SK-N-DZ (cell line): ENCODE results near the gene SMIM20. TPM values are rescaled to one million over a fixed set of nuclear protein-coding genes. Genes with fewer than 3 reads are reported as not detected.
"Not testable (repeated sequence)": the region's sequence is repeated elsewhere in the genome, so short reads cannot be mapped to it uniquely, and the experiment has no call there.

Experiments used
- DNase-seq: peaks from one replicate; pipeline ENCODE4 v3.0.0-alpha.2; 2015; ENCODE audit warnings: low spot score
- polyA plus RNA-seq, 2 experiments: library from polyadenylated mRNA; depleted of rRNA; stranded (reverse); fragments of >200 nt; gene quantifications; 2 replicates each; pipeline ENCODE4 v1.2.3, GENCODE V29; 2014

Gene SMIM20
- polyA plus RNA-seq (2014; cell fraction: cytosol; rRNA removed) = 47.1 and 57.1 TPM in 2 replicates
- 35.9 and 39.6 TPM in 2 replicates for polyA plus RNA-seq (2014; cell fraction: nucleus; rRNA removed)

DNA sequence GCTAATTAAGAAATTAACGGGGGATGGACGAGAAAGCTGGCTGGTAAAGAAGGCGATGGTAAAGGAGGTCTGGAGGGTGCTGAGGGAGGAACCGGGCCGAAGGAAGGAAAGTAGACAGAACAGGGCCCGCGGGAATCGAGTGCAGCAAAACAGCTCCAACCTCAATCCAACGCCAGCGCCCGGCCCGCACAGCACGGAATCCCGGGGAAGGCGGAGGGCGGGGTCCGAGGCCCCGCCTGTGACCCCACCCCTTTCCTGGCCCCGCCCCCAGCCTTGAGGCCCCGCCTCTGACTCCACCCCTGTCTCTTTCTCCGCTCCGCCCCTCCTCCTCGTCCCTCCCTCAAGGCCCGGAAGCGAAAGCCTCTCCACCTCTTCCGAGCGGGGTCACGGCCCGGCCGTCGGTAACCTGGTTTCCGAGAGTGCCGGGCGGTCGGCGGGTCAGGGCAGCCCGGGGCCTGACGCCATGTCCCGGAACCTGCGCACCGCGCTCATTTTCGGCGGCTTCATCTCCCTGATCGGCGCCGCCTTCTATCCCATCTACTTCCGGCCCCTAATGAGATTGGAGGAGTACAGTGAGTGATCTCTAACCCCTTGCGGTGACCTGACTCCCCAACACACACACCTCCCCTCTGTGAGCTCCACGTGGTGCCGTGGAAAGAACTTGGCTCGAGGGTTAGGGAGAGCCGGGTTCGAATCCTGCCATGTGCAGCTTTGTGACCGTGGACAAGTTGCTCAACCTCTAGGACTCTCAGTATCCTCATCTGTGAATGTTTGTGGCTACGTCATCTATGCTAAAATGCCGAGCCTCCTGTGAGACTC lies at the start of gene SMIM20:
Gene SMIM20 (plus strand): TSS at position 370 of the 819 bp plus-strand sequence. CDS start 94 bp downstream, at position 464.
- DNase-seq = peak; percentile 91

DNA sequence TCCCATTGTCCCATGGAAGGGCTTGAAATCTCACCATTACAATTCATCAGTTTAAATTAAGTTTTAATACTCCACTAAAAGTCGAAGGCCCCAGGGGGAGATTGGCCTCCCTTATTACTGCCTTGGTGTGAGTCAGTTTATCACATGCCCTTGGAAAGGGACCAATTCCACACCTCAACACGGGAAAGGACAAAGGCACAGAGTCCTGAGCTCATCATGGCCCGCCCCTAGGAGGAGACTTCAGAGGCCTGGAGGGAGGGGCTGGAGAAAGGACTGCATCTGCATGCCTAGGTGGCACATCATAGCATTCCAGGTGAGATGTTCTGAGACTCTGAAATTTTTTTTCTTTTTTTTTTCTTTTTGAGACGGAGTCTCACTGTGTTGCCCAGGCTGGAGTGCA lies 48.4 kb upstream of the SMIM20 start:
- DNase-seq = no peak

DNA sequence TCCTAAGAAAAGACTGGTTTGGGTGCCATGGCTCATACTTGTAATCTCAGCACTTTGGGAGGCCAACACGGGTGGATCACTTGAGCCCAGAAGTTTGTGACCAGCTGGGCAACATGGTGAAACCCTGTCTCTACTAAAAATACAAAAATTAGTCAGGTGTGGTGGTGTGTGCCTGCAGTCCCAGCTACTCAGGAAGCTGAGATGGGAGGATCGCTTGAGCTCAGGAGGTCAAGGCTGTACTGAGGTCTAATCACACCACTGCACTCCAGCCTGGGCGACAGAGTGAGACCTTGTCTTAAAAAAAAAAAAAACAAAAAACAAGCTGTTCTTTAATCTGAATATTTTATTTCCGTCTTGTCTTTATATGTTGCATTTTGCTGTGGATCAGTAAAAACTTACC lies 47.6 kb upstream of the SMIM20 start:
- not testable (repeated sequence) for DNase-seq

DNA sequence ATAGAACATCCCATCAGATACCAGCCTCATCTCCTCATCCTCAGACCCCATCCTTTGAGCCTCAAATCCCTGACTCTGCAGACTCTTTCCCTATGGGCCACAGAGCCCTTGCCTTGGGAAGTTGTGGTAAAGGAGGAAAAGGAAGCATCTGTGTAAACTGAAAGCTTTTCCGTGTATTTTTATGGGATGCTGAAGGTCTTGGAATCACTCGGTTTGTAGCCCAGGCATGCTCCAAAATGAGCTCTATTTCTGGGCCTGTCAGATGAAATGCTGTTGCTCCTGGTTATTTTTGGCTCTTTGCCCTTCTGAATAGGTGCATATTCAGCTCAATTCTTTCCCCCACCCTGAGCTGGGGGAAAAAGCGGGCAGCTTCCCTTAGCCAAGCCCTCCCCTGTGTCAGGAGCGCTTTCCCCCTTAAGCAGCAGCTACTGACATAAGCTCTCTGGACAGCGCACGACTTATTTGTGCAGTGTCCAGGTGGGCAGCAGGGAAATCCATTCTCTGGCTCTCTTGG lies 46.2 kb upstream of the SMIM20 start:
- DNase-seq = no peak

DNA sequence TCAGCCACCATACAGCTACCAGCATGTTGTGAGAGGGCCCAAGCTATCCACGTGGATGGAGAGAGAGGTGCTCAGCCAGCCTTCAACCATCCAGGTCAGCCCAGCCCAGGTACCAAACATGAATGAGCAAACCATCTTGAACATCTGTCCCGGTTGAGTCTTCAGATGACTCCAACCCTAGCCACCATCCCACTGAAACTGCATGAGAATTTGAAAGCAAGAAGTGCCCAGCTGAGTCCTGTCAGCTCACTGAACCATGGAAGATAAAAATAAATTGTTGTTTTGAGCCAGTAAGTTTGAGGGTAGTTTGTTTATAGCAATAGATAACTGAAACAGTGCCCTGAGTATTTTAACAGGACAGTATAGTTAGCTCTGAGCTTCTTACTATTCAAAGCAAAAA lies 43.9 kb upstream of the SMIM20 start:
- DNase-seq = no peak

DNA sequence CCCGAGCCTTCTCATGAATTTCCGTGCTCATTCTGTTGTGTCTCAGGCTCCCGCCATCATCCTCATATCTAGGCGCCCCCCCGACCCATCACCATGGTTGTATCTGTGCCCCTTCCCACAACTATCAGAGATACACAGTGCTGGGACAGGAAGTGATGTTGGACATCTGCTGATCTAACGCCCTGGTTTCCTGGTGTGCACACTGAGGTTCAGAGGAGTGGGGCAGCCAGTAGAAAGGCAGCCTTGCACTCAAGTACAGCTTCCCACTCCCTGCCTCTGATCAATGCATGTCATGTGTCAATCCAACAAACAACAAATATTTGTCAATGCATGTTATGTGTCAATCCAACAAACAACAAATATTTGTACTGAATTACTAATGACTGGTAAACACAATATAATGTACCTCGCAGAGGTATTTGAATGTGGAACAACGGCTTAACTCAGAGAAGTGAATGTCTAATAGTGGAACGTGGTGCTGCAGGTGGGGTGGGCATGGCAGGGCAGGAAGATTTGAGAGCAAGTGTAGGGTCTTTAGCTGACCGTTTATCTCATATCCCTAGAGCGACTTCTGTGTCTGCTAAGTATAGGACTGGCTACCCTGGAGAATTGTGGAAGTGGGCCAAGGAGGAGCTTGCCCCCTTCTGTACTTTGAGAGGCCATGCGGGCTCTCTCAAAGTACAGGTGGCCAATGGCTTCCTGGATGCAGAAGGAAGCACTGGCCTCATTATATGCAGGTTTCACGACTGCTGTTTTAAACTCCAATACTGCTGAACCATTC lies 41.0 kb upstream of the SMIM20 start:
- DNase-seq = no peak

DNA sequence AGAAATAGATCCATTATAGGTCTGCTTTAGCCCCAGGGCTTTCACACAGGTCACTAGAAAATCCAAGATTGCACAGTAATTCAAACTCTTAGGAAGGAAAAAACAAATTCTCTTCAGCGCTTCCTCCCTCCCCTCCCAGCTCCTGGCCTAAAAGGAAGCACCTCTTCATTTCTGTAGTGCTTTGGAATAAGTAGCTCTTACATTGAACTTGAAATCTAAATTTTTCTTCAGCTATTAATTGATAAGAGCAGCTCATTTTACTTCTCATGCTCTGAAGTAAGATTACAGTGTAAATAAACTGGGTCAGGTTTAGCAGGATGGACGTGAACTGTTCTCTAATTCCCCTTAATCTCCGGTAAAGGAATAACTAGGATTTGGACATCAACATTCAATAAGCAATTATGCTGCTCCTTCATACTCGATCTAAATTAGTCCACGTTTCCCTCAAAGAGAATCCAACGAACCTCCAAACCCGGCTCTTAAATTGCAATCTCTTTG lies 40.3 kb upstream of the SMIM20 start:
- no peak for DNase-seq

DNA sequence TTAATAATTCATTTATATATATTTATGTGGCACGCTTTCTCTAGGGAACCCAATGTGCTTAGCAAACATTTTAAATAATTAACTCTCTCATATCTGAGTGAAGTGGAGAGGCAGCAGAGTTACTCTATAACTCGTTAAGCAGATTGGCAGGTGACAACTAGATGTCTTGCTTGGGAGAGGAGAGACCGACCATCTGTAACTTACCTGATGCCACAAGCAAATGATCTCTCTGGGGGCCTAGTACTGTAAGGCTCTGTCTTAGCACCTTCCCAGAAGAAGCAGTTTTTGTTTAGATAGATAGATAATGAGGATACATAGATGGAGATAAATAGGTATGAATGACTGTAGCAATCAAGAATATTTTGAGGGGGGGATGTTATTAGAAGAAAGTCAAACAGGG lies 39.4 kb upstream of the SMIM20 start:
- no peak for DNase-seq

DNA sequence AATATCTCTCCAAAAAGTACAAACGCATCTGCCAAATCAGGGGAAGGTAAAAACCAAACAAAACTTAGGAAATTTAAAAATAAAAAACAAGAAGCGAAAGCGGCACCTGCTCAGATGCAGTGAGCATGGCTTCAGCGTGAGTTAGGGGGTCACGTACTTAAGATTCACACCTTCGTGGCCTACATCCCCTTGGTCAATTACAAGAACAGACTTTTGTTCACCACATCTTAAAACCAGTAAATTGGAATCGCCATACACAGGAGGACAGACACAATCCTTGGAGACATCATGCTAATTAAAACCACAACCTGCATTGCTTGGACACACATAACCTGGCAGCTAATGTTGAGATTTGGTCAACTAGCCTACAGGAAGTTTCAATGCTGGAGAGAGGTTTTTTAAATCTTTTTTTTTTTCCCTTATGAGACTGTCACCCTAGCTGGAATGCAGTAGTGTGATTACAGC lies 38.7 kb upstream of the SMIM20 start:
- no peak for DNase-seq

DNA sequence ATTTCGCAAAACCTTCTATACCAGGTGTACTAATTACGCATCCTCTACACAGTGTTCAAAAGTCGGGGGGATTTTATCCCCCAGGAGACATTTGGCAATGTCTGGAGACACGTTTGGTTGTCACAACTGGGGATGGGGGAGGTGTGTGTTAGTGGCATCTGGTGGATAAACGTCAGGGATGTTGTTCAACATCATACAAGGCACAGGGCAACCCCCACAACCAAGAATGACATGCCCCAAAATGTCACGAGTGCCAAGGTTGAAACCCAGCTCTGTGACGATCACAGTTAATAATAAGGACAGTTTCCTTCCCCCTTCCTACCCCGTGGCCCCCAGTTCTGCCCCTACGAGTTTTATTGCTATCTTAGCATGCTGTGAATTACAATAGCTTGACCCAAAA lies 35.3 kb upstream of the SMIM20 start:
- DNase-seq = no peak

DNA sequence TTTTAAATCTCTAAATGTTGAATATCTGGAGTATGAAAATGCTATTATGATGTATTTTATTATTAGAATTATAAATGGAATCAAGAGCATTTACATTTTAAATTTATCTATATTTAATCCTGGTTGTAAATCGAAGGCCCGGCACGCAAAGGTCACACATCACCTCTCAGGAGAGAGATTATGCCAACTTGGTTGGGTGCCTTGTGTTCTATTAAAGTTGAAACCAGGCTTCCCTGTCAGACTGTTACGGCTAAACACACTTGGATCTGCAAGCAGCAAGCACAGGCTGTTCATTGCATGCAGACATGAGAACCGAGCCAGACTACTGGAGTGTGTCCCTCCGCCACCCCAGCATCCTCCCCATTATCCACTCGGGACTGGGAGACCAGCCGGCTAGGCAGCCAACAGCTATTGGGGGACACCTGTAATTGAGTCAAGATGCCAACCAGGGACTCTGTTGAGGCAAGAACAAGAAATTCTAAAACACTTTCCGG lies 34.9 kb upstream of the SMIM20 start:
- DNase-seq = no peak

DNA sequence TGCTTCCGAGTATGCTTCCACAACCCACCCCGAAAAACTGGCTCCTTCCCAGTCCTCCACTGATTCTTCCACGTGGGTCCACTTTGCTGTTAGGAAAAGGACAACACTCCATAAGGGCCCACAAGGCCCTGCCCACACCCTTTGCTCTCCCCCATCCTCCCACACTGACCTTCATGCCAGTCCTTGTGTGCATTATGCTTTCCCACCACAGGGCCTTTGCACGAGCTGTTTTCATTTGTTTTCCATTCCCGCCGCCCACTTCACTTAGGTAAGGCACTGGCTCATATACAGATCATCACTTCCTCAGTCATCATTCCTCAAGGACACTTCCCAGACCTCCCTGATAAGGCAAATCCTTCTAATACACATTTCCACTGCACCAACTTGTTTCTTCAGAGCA lies 34.4 kb upstream of the SMIM20 start:
- DNase-seq = no peak

DNA sequence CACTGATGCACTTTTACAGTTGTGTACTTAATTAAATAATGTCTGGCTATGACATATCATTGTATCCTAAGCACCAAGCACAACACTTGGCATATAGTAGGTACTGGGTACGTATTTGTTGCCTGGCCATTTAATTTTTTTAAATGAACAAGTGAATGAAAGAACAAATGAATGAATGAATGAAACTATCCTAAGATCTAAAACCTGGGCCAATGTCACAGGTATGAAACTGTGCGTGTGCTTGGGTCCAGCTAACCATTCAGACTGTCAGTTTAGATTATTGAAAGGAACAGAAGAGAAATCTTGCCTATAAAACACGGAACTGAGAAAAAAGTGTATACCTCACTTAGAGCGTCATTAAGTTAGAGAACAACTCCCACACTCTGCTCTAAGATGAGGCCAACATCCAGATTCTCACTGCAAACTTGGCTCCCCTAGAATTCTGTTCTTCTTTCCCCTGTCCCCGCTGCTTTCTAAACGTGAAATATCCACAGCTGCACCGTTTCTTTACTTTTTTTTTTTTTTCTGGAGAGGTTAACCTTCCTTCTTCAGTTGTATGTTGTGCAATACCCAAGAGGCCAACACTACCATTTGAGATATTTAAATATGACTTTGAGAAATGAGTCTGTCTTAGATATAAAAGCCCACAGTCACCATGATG lies 33.9 kb upstream of the SMIM20 start:
- no peak for DNase-seq

DNA sequence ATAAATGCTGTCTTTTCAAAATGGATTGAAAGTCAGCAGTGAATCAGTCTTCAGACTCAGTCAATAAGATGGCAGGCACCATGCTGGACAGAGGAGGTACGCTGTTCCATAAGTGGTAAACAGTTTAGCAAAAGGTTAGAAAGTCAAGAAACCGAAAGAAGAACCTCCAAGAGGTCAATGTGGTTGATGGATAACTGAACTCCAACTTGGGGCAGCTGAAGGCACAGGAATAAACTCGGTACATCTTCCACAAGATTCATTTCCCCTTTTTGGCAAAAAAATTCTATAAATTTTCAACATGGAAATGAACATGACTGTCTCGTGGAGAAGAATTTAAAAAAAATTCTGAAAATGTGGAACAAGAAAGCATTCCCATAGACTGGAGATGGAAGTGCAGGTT lies 32.8 kb upstream of the SMIM20 start:
- DNase-seq = no peak

DNA sequence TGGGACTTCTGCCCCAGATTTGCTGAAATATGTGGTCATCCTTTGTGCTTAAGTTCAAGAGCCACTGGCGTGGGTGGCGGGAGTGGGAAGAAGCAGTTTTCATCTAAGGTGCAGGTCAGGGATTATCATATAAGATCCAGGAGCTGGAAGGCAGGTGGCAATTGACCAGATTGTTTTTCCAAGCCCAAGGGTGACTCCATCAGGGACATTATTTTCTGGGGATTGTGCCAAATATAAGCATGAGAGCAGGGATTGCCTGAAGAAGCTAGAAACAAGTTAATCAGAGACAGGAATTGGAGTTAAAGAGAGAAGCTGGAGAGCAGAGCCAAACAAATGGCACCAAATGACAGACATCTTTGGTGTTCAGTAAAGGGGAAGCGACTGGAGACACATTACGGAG lies 31.8 kb upstream of the SMIM20 start:
- DNase-seq = no peak

DNA sequence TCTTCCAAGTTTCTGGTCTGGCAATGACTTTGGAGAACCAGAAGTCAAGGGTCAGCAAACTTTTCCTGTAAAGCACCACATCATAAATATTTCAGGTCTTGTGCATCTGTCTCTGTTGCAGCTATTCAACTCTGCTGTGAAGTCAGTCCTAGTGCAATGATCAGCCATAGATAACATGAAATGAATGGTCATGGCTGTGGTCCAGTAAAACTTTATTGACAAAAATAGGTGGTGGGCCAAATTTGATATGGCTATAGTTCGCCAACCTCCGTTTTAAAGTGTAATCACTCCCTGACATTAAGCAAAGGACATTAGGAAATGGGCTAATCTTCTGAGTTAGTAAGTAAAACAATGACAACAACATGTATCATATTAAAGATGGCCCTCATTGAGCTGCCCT lies 30.5 kb upstream of the SMIM20 start:
- DNase-seq = no peak

DNA sequence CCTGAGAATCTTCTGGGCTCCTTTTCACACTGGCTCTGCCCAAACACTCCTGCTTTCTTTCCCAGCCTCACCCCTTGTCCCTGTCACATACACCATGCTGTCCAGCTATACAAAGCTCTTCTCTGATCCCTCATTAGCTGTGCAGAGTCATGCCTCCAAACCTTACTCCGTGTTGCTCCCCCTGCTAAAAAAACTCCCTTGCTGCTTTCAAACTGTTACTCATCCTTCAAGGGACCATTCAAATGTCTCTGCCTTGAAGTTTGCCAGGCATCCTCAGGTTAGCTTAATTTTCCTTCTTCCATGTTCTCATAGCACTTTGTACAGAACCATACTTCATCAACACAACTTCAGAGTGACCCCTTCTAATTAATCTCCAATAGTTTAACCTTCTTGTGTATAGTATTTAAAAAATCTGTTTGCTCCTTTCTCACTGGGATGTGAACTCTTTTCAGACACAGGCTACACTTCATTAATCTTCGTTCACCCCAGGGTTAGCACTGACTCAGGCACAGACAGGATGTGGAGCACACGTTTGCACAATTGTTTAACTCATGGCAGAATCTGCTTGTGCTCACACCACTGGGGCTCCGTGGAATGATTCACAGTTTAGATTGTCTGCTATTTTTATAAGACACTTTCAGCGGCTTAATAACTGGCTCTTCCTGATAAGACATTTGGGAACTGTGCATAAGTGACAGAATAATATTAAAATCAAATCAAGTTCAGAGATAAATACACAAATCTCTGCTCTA lies 29.8 kb upstream of the SMIM20 start:
- DNase-seq = no peak

DNA sequence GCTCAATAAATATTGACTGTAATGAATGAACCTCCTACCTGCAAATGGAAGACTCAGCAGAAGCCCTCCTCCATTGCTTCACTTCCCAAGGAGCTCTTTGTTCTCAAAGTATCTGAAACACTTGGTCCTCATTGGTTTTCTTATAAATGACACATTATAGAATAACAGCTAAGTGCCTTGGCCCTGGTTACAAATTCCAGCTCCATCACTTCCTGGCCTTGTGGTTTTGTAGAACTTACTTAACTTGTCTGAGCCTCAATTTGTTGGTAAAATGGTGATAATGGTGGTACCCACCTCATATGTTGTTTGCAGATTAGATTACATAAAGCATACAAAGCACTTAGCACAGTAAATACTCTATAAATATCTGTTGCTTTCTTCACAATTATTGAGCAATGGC lies 25.2 kb upstream of the SMIM20 start:
- DNase-seq = no peak

DNA sequence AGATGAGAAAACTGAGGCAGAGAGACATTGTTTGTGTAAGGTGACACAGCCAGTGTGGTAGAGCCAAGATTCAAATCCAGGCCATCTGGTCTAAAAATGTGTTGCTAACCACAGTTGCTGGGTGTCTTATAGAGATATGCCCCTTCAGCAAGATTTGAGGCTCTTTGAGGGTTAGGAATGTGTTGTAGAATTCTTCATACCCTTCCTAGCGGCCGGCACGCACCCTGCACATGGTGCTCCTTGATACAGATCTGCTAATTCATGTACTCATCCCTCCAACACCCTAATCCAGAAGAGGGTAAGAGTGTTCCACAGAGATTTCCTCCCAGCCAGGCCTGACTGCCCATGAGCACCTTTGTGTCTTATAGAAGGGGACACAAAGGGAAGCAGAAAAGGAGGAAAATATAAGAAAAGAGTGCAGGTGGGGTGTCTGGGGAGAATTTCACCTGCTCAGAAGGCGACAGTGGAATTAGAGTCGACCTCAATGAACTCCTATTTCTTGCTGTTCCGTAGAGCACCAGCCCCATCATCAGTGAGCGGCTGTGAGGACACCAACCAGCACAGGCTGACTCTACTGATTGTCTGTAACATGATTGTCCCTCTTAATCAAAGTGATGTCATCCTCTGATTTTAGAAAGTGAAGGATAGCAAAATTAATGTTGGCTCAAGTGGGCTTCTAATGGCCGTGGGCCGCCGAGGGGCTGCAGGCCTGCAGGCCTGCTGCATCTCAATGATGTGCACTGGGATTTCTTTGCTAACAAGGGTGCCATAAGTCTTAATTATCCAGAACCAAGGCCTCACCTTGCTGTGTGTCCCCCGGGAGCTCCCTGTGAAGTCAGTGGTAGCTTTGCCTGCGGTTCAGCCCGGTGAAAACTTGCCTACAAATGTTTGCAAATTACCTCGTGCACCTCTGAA lies 24.2 kb upstream of the SMIM20 start:
- no peak for DNase-seq
